PC-3 (cell line): ENCODE data around the gene DNAJB11. TPM values are rescaled to one million over a fixed set of nuclear protein-coding genes. Genes with fewer than 3 reads are reported as not detected.

Experiments
- ATAC-seq: fragments of 200-7000 bp; cut with Tn5 transposase; 2 replicates; pipeline ENCODE4 v1.9.1; 2020; ENCODE audit warnings: mild to moderate bottlenecking, moderate library complexity
- BruUV-seq: library from RNA; stranded (reverse); fragments of 400-500 nt; replicated peaks from 2 replicates; lab custom pipeline; 2021; lab: Mats Ljungman, UMichigan
- CTCF ChIA-PET: fragments of 300-600 bp; sonication (Branson Sonifier 250); formaldehyde crosslinking; loops from one replicate; lab custom pipeline; 2022; ENCODE audit warnings: antibody characterized with exemption; lab: Charles Lee
- POLR2A ChIA-PET: fragments of 300-600 bp; sonication (Branson Sonifier 250); formaldehyde crosslinking; loops from one replicate; lab custom pipeline; 2022; ENCODE audit warnings: antibody characterized with exemption; ENCODE audit not compliant: unreplicated experiment; lab: Charles Lee
- DNase-seq: peaks from one replicate; pipeline ENCODE4 v3.0.0-alpha.2; 2015
- H2AFZ ChIP-seq: fragments of 300-600 bp; sonication (generic); 2 replicates; pipeline ENCODE4 v1.6.0; 2016; ENCODE audit warnings: antibody characterized with exemption, low read length
- H3F3A ChIP-seq: fragments of 300-600 bp; sonication (generic); one replicate; pipeline ENCODE4 v1.6.0; 2017; ENCODE audit warnings: antibody characterized with exemption, low read length, control low read depth, mild to moderate bottlenecking; ENCODE audit not compliant: unreplicated experiment
- H3K27ac ChIP-seq: fragments of 300-600 bp; sonication (generic); 2 replicates; pipeline ENCODE4 v1.5.1; 2016; ENCODE audit warnings: mild to moderate bottlenecking, low read length
- H3K27me3 ChIP-seq: fragments of 300-600 bp; sonication (generic); 2 replicates; pipeline ENCODE4 v1.6.1; 2016; ENCODE audit warnings: low read length, mixed read lengths
- H3K36me3 ChIP-seq: fragments of 300-600 bp; sonication (generic); 2 replicates; pipeline ENCODE4 v1.6.1; 2016; ENCODE audit warnings: low read depth, mixed run types, low read length, mixed read lengths
- H3K4me1 ChIP-seq: fragments of 300-600 bp; sonication (generic); 2 replicates; pipeline ENCODE4 v1.5.1; 2016; ENCODE audit warnings: low read length; ENCODE audit not compliant: insufficient read depth
- H3K4me2 ChIP-seq: fragments of 300-600 bp; sonication (generic); 2 replicates; pipeline ENCODE4 v1.6.0; 2016; ENCODE audit warnings: low read length
- H3K4me3 ChIP-seq: fragments of 300-600 bp; sonication (generic); 2 replicates; pipeline ENCODE4 v1.5.1; 2016; ENCODE audit warnings: mild to moderate bottlenecking, low read length, mixed read lengths
- H3K79me2 ChIP-seq: fragments of 300-600 bp; sonication (generic); 2 replicates; pipeline ENCODE4 v1.6.1; 2017; ENCODE audit warnings: low read length, mixed read lengths
- H3K9ac ChIP-seq: fragments of 300-600 bp; sonication (generic); 2 replicates; pipeline ENCODE4 v1.6.0; 2016; ENCODE audit warnings: mild to moderate bottlenecking, low read length
- H3K9me2 ChIP-seq: fragments of 300-600 bp; sonication (generic); replicated peaks from 2 replicates; pipeline ENCODE4 v1.6.1; 2016; ENCODE audit warnings: mixed run types, low read length, mixed read lengths
- H3K9me3 ChIP-seq: fragments of 300-600 bp; sonication (generic); 2 replicates; pipeline ENCODE4 v1.6.1; 2016; ENCODE audit warnings: low read length, mixed read lengths
- H4K20me1 ChIP-seq: fragments of 300-600 bp; sonication (generic); 2 replicates; pipeline ENCODE4 v1.6.1; 2016; ENCODE audit warnings: low read length, mixed read lengths
- CTCF ChIP-seq: fragments of 300-600 bp; sonication (generic); conservative IDR thresholded peaks from 2 replicates; pipeline ENCODE4 v1.5.1; 2017; ENCODE audit warnings: antibody characterized with exemption, low read depth, mild to moderate bottlenecking, low read length
- EZH2 ChIP-seq: fragments of 300-600 bp; sonication (generic); IDR thresholded peaks from one replicate; pipeline ENCODE4 v1.6.1; 2017; ENCODE audit warnings: antibody characterized with exemption, mild to moderate bottlenecking, low read length; ENCODE audit not compliant: unreplicated experiment
- EZH2phosphoT487 ChIP-seq: fragments of 300-600 bp; sonication (generic); IDR thresholded peaks from 2 replicates; pipeline ENCODE4 v1.6.1; 2018; ENCODE audit warnings: mild to moderate bottlenecking, antibody characterized with exemption, low read length, borderline replicate concordance
- intact Hi-C: fragments of 100-400 bp; cut with micrococcal nuclease; formaldehyde crosslinking; loops from 2 replicates; pipeline ENCODE4 v1.9.0; 2023
- total RNA-seq: library from RNA; depleted of rRNA; stranded (reverse); fragments of >200 nt; gene quantifications from 2 replicates; pipeline ENCODE4 v1.2.3, GENCODE V29; 2014

DNAJB11 gene
- total RNA-seq, 1 experiment from 2014 or later: 117 TPM

- Histone ChIP-seq H3K4me1 (peaks cover 13% of the 10 kb centered on the region), H3K27me3 (no peaks in the 10 kb centered on the region), H3K27ac (no peak overlapping the region), H3K4me3 (no peak overlapping the region), H3K9me2 (no peaks in the 10 kb centered on the region), H4K20me1 (no peaks in the 10 kb centered on the region), H3K9me3 (no peaks in the 10 kb centered on the region), H2AFZ (no peak overlapping the region), H3K9ac (no peak overlapping the region), H3K4me2 (no peak overlapping the region), H3K79me2 (no peaks in the 10 kb centered on the region), H3K36me3 (no peaks in the 10 kb centered on the region), H3F3A (no peaks in the 10 kb centered on the region)
- ATAC-seq: no peak
- no TSS peak for BruUV-seq
- POLR2A ChIA-PET: no interaction called here
- no peak for TF ChIP-seq CTCF
- CTCF ChIA-PET: no interaction called here
- no peak for DNase-seq
- intact Hi-C loops: no loop called here
These were observed 49.9 kb downstream of the DNAJB11 start for GRCh38 chr3:186620213-186621092.

GRCh38 chr3:186621894-186622650 lies 51.6 kb downstream of the DNAJB11 start:
- ATAC-seq: no peak
- CTCF ChIA-PET: no interaction called here

More at GRCh38 chr3:186621894-186622650, 51.6 kb downstream of the DNAJB11 start:
- H3K79me2 ChIP-seq: no peaks in the 10 kb centered on the region
- H4K20me1 ChIP-seq: no peaks in the 10 kb centered on the region
- H3K27me3 ChIP-seq: no peaks in the 10 kb centered on the region
- H3K4me2 ChIP-seq: no peak overlapping the region
- DNase-seq: no peak
- intact Hi-C loops: no loop called here
- H3K4me3 ChIP-seq: no peak overlapping the region
- no peak overlapping the region for H2AFZ ChIP-seq
- no peaks in the 10 kb centered on the region for H3F3A ChIP-seq
- POLR2A ChIA-PET: no interaction called here
- no peaks in the 10 kb centered on the region for H3K9me2 ChIP-seq
- TF ChIP-seq EZH2 (no peak), CTCF (no peak), EZH2phosphoT487 (no peak)
- no peak overlapping the region for H3K27ac ChIP-seq
- H3K9me3 ChIP-seq: no peaks in the 10 kb centered on the region
- H3K4me1 ChIP-seq: peaks cover 6% of the 10 kb centered on the region; the same call in 1 of the 2 replicates
- no TSS peak for BruUV-seq
- no peaks in the 10 kb centered on the region for H3K36me3 ChIP-seq
- no peak overlapping the region for H3K9ac ChIP-seq
